Subcutaneous adipose tissue (tissue), 4 donors: Measurements from ENCODE around the gene TRIM65. TPM values are rescaled to one million over a fixed set of nuclear protein-coding genes. Genes with fewer than 3 reads are reported as not detected.

Source experiments
- total RNA-seq, 4 donors: library from RNA; depleted of rRNA; stranded (reverse); fragments of >200 nt; gene quantifications; one replicate each; pipeline ENCODE4 v1.1.0, GENCODE V29; 2016
- TF ChIP-seq, protein P1 (sequence below): fragments of 450-650 bp; IDR thresholded peaks from one replicate; pipeline ENCODE4 v1.5.1; 2016; ENCODE audit warnings: low read depth, mild to moderate bottlenecking, control low read depth, antibody characterized with exemption, moderate library complexity

The TRIM65 gene
- total RNA-seq, 4 donors from 2014 or later, result 14.3 to 33.9 (median 24.7) TPM

DNA sequence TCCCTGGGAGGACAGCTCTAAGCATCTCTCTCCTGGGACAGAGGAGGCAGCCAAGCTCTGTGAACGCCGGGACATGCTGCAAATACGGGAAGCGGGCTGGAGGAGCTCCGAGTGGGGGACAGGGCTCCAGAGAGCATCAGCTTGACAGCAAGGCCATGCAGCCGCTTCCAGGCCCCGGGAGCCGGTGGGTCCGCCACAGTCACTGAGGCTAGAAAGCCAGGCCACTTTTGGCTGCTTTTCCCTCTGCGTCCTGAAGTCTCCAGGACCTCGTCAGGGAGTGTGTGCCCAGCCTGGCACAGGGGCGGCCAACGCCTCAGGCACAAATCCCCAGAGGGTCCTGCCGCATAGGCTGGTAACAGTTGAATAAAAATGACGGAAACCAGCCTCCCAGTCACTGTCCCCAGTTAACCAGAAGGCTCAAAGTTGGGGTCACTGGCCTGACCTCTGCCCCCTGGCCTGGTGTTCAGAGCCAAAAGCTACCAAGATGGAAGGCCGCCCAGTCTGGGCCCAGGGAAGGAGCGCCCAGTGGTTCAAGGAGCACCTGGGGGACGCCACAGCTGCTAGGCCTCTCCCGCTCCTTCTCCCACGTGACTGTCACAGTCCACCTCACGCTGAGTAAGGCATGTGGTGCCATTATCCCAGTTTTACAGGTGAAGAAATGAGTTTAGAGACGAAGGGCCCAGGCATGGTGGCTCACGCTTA lies 3.2 kb upstream of the TRIM65 start:
- TF ChIP-seq, protein P1, sequence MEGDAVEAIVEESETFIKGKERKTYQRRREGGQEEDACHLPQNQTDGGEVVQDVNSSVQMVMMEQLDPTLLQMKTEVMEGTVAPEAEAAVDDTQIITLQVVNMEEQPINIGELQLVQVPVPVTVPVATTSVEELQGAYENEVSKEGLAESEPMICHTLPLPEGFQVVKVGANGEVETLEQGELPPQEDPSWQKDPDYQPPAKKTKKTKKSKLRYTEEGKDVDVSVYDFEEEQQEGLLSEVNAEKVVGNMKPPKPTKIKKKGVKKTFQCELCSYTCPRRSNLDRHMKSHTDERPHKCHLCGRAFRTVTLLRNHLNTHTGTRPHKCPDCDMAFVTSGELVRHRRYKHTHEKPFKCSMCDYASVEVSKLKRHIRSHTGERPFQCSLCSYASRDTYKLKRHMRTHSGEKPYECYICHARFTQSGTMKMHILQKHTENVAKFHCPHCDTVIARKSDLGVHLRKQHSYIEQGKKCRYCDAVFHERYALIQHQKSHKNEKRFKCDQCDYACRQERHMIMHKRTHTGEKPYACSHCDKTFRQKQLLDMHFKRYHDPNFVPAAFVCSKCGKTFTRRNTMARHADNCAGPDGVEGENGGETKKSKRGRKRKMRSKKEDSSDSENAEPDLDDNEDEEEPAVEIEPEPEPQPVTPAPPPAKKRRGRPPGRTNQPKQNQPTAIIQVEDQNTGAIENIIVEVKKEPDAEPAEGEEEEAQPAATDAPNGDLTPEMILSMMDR, result no peak

DNA sequence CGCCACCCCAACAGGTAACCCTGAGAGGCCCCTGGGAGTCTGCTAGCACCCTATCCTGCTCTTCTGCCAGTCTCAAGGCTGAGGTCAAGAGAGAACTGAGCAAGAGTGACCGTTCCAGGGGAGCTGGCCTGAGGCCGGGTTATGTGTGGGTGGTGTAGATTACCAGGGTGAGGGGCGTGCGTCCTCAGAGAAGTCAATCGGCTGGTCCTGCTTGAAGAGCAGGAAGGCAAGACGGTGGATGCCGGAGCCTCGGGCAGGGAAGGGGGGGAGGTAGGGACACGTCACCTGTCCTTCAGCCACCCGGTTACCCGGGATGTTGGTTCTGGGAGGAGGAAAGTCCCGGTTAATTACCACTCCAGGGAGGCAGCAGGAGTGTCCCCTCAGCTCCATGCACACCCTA lies 2.6 kb upstream of the TRIM65 start:
- TF ChIP-seq, protein P1, result no peak

DNA sequence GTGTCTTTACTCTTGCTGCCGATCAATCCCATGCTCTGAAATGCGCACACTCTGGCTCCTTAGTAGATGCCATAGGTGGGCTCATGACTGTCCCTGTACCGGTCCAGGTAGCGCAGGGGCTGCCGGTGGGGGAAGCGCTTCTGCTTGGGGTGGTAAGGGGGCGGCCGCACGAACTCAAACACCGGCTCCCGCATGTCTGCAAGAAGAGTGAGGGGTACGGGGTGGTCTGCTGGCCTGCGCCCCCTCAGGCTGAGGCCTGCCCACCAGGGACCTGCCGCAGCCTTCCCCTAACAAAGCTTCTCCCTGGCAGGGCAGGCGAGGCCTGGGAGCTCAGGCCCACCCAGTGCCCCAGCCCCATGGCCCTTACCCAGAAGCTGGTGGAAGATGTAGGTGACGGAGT lies 2.0 kb upstream of the TRIM65 start:
- TF ChIP-seq, protein P1, result no peak

DNA sequence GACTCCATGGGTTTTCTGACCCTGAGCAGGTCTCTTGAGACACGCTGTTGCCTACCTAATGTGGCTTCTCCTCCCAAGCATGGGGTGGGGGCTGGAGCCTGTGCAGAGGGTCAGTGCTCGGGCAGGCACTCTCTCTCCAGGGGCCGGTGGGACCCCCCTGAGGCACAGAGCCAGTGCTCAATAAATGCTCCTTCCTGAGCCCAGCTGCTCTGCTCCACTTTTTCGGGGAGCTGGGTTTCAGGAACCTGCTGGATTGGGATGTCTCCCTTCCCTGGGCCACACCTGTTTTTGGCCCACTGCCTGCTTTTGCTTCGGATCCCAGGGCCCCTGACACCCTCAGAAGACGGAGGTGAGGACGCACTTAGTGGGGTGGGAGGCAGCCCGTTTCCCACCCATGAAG lies 1.3 kb upstream of the TRIM65 start:
- TF ChIP-seq, protein P1, result no peak

DNA sequence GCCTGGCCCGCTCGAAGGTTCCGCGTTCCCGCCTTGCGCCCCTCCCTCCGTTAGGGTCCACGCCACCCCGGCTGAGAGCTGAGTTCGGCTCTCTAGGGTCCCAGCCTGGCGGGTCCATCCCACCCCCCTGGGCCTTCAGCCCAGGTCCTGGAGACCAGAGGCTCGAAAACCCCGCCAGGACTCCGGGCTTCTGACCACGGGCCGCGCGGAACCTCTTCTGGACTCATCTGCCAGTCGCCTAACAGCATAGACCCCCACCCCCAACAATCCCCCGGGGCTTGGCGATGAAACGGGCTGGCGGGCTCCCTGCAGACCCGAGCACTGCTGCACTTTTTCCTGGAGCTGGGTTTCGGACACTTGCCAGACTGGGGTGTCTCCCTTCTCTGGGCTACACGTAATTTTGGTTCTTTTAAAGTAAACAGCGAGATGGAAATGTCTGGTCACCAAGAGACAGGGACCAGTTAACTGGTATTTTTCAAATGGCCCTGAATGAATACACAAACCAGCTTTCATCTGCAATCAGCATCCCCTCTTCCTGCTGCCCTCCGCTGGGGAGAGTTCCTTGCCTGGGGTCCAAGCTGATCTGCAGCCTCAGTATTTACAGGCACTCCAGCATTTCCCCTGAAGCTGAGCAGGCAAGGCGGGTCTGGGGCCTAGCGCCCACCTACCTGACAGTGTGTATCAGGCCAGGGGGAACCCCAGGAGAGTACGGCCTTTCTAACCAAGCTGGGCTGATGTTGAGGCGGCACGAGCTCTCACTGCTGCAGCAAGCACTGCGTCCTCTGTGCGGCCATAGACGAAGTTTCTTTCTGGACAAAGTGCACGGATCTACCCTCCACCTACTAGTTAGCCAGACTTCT lies 639 bp upstream of the TRIM65 start:
- TF ChIP-seq, protein P1, result no peak

DNA sequence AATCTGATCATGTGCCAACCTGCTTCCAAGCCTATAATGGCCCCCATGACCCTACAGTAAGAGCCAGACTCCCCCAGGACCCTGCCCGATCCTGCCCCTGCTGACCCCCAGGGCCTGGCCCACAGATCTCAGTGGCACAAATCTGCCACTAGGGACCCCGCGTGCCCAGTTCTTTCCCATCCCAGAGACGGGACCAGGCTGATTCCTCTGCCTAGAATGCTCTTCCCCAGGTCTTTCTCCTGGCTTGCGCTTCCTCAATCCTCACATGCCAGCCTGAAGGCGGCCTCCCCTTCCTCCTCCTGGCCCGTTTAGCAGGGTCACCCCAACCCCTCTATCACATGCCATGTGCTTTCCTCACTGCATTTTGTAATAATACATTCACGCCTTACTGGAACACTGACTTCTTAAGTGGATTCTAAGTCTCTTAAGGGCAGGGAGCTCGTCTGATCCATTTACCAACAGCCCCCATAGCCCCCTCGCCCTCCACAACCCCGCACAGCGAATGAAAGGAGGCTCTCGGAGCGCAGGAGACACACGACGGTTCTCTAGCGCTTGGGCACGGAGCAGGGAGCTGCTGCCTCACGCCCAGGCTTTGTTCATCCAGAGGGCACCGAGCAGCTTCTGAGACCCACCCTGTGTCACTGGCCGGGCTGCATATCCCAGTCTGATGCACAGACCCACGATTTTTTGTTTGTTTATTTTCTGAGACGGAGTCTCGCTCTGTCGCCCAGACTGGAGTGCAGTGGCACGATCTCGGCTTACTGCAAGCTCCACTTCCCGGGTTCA lies 1.2 kb downstream of the TRIM65 start:
- TF ChIP-seq, protein P1, result no peak
